B cell (primary cell): ENCODE results near the gene RAB3IL1. TPM values are rescaled to one million over a fixed set of nuclear protein-coding genes. Genes with fewer than 3 reads are reported as not detected.

Source experiments
- ATAC-seq: fragments of 200-7000 bp; cut with Tn5 transposase; one replicate; pipeline ENCODE4 v1.10.0; 2021; ENCODE audit warnings: low read depth, mild to moderate bottlenecking, moderate number of reproducible peaks, moderate library complexity
- CTCF ChIA-PET: fragments of 350-600 bp; sonication (Branson Sonifier 250); formaldehyde crosslinking; loops from one replicate; lab custom pipeline; 2021; ENCODE audit warnings: antibody characterized with exemption, inconsistent platforms; lab: Charles Lee
- POLR2A ChIA-PET: fragments of 350-600 bp; sonication (Branson Sonifier 250); formaldehyde crosslinking; loops from one replicate; lab custom pipeline; 2021; ENCODE audit warnings: antibody characterized with exemption; lab: Charles Lee
- DNase-seq: peaks from one replicate; pipeline ENCODE4 v3.0.0; 2013
- H2AFZ ChIP-seq: 2 replicates; pipeline ENCODE4 v1.6.1; 2012; ENCODE audit warnings: mild to moderate bottlenecking, low read depth, low read length; ENCODE audit not compliant: insufficient read depth, poor library complexity, severe bottlenecking
- H3K27ac ChIP-seq, 2 donors: 1 replicate in 1 of 2; 2 replicates in 1 of 2; pipeline ENCODE4 v1.5.1; 2012 to 2013; ENCODE audit warnings: low read length in 2 of 2, mild to moderate bottlenecking in 2 of 2, moderate library complexity in 1 of 2
- H3K27me3 ChIP-seq, 4 experiments: fragments of 200-600 bp in 1 of 4; sonication (generic) in 1 of 4; replicated peaks in 1 of 4; 1 replicate in 2 of 4; 2 replicates in 2 of 4; pipeline versions ENCODE4 v1.6.1 to v1.7.0; 2013 to 2016; ENCODE audit warnings: low read length in 3 of 4, mild to moderate bottlenecking in 2 of 4, mixed read lengths in 1 of 4, moderate library complexity in 1 of 4; ENCODE audit not compliant: insufficient read depth in 4 of 4, control insufficient read depth in 3 of 4; ENCODE audit errors: control extremely low read depth in 1 of 4
- H3K36me3 ChIP-seq, 2 experiments: replicated peaks in 1 of 2; 1 replicate in 1 of 2; 2 replicates in 1 of 2; pipeline versions ENCODE4 v1.6.1 to v1.7.1; 2013; ENCODE audit warnings: low read length in 1 of 2; ENCODE audit not compliant: insufficient read depth in 2 of 2, control insufficient read depth in 1 of 2; ENCODE audit errors: control extremely low read depth in 1 of 2, extremely low read depth in 1 of 2
- H3K4me1 ChIP-seq, 2 donors: fragments of 200-600 bp in 1 of 2; sonication (generic) in 1 of 2; 1 replicate in 1 of 2; 2 replicates in 1 of 2; pipeline versions ENCODE4 v1.5.1 to v1.6.1; 2013 to 2017; ENCODE audit warnings: low read length in 2 of 2; ENCODE audit not compliant: control insufficient read depth in 2 of 2, insufficient read depth in 2 of 2
- H3K4me2 ChIP-seq: replicated peaks from 2 replicates; pipeline ENCODE3; 2012; ENCODE audit warnings: mild to moderate bottlenecking, low read depth, low read length; ENCODE audit not compliant: poor library complexity, severe bottlenecking
- H3K4me3 ChIP-seq, 5 experiments: fragments of 200-600 bp in 1 of 5; sonication (generic) in 1 of 5; 1 replicate in 3 of 5; 2 replicates in 2 of 5; pipeline versions ENCODE4 v1.5.1 to v1.7.0; 2011 to 2016; ENCODE audit warnings: low read length in 4 of 5, mild to moderate bottlenecking in 4 of 5, low read depth in 2 of 5, control low read depth in 1 of 5, moderate library complexity in 1 of 5; ENCODE audit not compliant: insufficient read depth in 1 of 5; ENCODE audit errors: control extremely low read depth in 1 of 5, extremely low read depth in 1 of 5
- H3K79me2 ChIP-seq: fragments of 200-600 bp; sonication (generic); one replicate; pipeline ENCODE4 v1.6.0; 2016; ENCODE audit warnings: low read length; ENCODE audit not compliant: control insufficient read depth, insufficient read depth
- H3K9ac ChIP-seq: fragments of 200-600 bp; sonication (generic); 2 replicates; pipeline ENCODE4 v1.6.1; 2017; ENCODE audit warnings: mild to moderate bottlenecking, low read length, moderate library complexity
- H3K9me3 ChIP-seq, 3 donors: one replicate each; pipeline versions ENCODE4 v1.6.1 to v1.7.1; 2013; ENCODE audit warnings: low read length in 2 of 3; ENCODE audit not compliant: control insufficient read depth in 2 of 3, insufficient read depth in 1 of 3; ENCODE audit errors: control extremely low read depth in 1 of 3
- H4K20me1 ChIP-seq: 2 replicates; pipeline ENCODE4 v1.6.0; 2012; ENCODE audit warnings: mild to moderate bottlenecking, low read length; ENCODE audit not compliant: insufficient read depth, control insufficient read depth, poor library complexity, severe bottlenecking
- H3K27ac Mint-ChIP-seq: one replicate; pipeline ENCODE4 v1.8.0; 2021; ENCODE audit warnings: mixed read lengths
- H3K27me3 Mint-ChIP-seq: one replicate; pipeline ENCODE4 v1.8.0; 2021; ENCODE audit warnings: mixed read lengths
- H3K4me1 Mint-ChIP-seq: one replicate; pipeline ENCODE4 v1.8.0; 2021; ENCODE audit warnings: mixed read lengths
- H3K4me3 Mint-ChIP-seq: one replicate; pipeline ENCODE4 v1.8.0; 2021; ENCODE audit warnings: mixed read lengths
- H3K9me3 Mint-ChIP-seq: one replicate; pipeline ENCODE4 v1.8.0; 2022; ENCODE audit warnings: mixed read lengths; ENCODE audit not compliant: insufficient read depth
- CTCF ChIP-seq: fragments of 200-600 bp; IDR thresholded peaks from one replicate; pipeline ENCODE4 v1.8.0; 2022; ENCODE audit warnings: antibody characterized with exemption, mild to moderate bottlenecking
- EZH2 ChIP-seq: IDR thresholded peaks from 2 replicates; pipeline ENCODE4 v1.6.1; 2012; ENCODE audit warnings: borderline replicate concordance, low read depth, mild to moderate bottlenecking, moderate library complexity, low read length; ENCODE audit not compliant: insufficient read depth, poor library complexity, severe bottlenecking
- WGBS: methylation state at CpG from one replicate; pipeline ENCODE4 v1.1.5; 2013; ENCODE audit warnings: missing lambda C conversion rate; ENCODE audit not compliant: insufficient coverage; 5-methylcytosine and 5-hydroxymethylcytosine counted together
- intact Hi-C: fragments of 100-400 bp; cut with micrococcal nuclease; formaldehyde crosslinking; loops from one replicate; pipeline ENCODE4 v1.10.0; 2022
- polyA plus RNA-seq: library from polyadenylated mRNA; depleted of rRNA; stranded (reverse); fragments of >200 nt; gene quantifications from 2 replicates; pipeline ENCODE4 v1.2.3, GENCODE V29; 2012
- total RNA-seq, 2 donors: library from RNA; stranded (reverse); fragments of 120-200 nt in 1 of 2; gene quantifications; 1 replicate in 1 of 2; 2 replicates in 1 of 2; pipeline versions ENCODE4 v1.2.3 to v1.2.4, GENCODE V29; 2013 to 2022

Gene RAB3IL1
- total and polyA plus RNA-seq, 2 donors (not counting 1 experiment from before 2014, with no cell fraction given), result 0.27 TPM; not detected in 1

GRCh38 chr11:61908730-61909316 lies 8.5 kb downstream of the RAB3IL1 start:
- H3K27ac ChIP-seq, result no peak overlapping the region
- H3K4me1 Mint-ChIP-seq, result no peaks in the 10 kb centered on the region
- WGBS, result 92% methylated on average over 6 of the region's 10 CpGs
- no peak overlapping the region for H3K27ac Mint-ChIP-seq
- peaks cover 6% of the 10 kb centered on the region for H3K27me3 Mint-ChIP-seq
- no peak overlapping the region for H3K4me3 Mint-ChIP-seq
- H3K4me3 ChIP-seq, result no peak overlapping the region
- H3K4me1 ChIP-seq, result peaks cover 0 to 9% of the 10 kb centered on the region in 2 donors
- no peak overlapping the region for H2AFZ ChIP-seq
- no peaks in the 10 kb centered on the region for H3K36me3 ChIP-seq
- no peaks in the 10 kb centered on the region for H3K79me2 ChIP-seq
- no peak for TF ChIP-seq EZH2
- no peak for TF ChIP-seq CTCF
- ChIA-PET POLR2A (no interaction called here), CTCF (interaction anchor here (0.6 to 2.8 kb wide), 3 partner anchors 9 to 173 kb away, joined by 4 to 16 read pairs (median 4); no protein-coding TSS in a partner anchor)
- intact Hi-C loops, result no loop called here
- ATAC-seq (no peak), DNase-seq (no peak)
- H3K9me3 ChIP-seq, result peaks cover 0 to 5% (median 0%) of the 10 kb centered on the region in 3 donors
- H3K4me2 ChIP-seq, result no peak overlapping the region
- no peaks in the 10 kb centered on the region for H4K20me1 ChIP-seq
- H3K9ac ChIP-seq, result no peak overlapping the region
- no peaks in the 10 kb centered on the region for H3K9me3 Mint-ChIP-seq
- peaks cover 0 to 3% (median 1%) of the 10 kb centered on the region in 4 experiments for H3K27me3 ChIP-seq
